Liver (tissue), 9 donors: Measurements from ENCODE around the gene PLEKHN1. TPM values are rescaled to one million over a fixed set of nuclear protein-coding genes. Genes with fewer than 3 reads are reported as not detected.

Experiments used
- DNase-seq: peaks from one replicate; pipeline ENCODE4 v3.0.0-alpha.2; 2017; ENCODE audit warnings: low spot score
- H3K27ac ChIP-seq, 2 donors: one replicate each; pipeline ENCODE4 v1.7.0; 2013; ENCODE audit warnings: inconsistent platforms in 2 of 2, low read length in 2 of 2, control low read depth in 1 of 2, low read depth in 1 of 2, mild to moderate bottlenecking in 1 of 2
- H3K27me3 ChIP-seq, 4 donors: one replicate each; pipeline versions ENCODE4 v1.6.1 to v1.7.0; 2013; ENCODE audit warnings: low read length in 3 of 4, inconsistent platforms in 1 of 4, mild to moderate bottlenecking in 1 of 4, moderate library complexity in 1 of 4; ENCODE audit not compliant: control insufficient read depth in 4 of 4, insufficient read depth in 4 of 4
- H3K36me3 ChIP-seq, 4 donors: one replicate each; pipeline versions ENCODE4 v1.6.1 to v1.7.0; 2013; ENCODE audit warnings: low read length in 3 of 4, mild to moderate bottlenecking in 3 of 4, low read depth in 1 of 4, moderate library complexity in 1 of 4; ENCODE audit not compliant: control insufficient read depth in 4 of 4, insufficient read depth in 3 of 4
- H3K4me1 ChIP-seq, 4 donors: one replicate each; pipeline versions ENCODE4 v1.6.1 to v1.7.0; 2013; ENCODE audit warnings: low read length in 3 of 4, mild to moderate bottlenecking in 3 of 4, moderate library complexity in 1 of 4; ENCODE audit not compliant: control insufficient read depth in 4 of 4, insufficient read depth in 4 of 4
- H3K4me3 ChIP-seq, 3 donors: one replicate each; pipeline versions ENCODE4 v1.6.1 to v1.7.0; 2013; ENCODE audit warnings: low read length in 3 of 3, control low read depth in 1 of 3, low read depth in 1 of 3, mild to moderate bottlenecking in 1 of 3
- H3K9ac ChIP-seq, 2 donors: one replicate each; pipeline ENCODE4 v1.7.0; 2013; ENCODE audit warnings: low read length in 2 of 2, mild to moderate bottlenecking in 2 of 2, moderate library complexity in 2 of 2, control low read depth in 1 of 2, low read depth in 1 of 2
- H3K9me3 ChIP-seq, 4 donors: one replicate each; pipeline versions ENCODE4 v1.6.1 to v1.7.0; 2013; ENCODE audit warnings: low read length in 3 of 4; ENCODE audit not compliant: control insufficient read depth in 4 of 4
- CTCF ChIP-seq: fragments of 150-350 bp; IDR thresholded peaks from 2 replicates; pipeline ENCODE4 v1.5.1; 2017; ENCODE audit warnings: improper control_type of control experiment, low read depth, low read length; ENCODE audit not compliant: missing input control
- EGR1 ChIP-seq, 2 donors: IDR thresholded peaks; 2 replicates each; pipeline ENCODE4 v1.6.1; 2016 to 2018; ENCODE audit warnings: antibody characterized with exemption in 2 of 2, low read depth in 2 of 2
- FOXA1 ChIP-seq: IDR thresholded peaks from 2 replicates; pipeline ENCODE4 v1.6.1; 2016; ENCODE audit warnings: antibody characterized with exemption
- GABPA ChIP-seq, 2 donors: IDR thresholded peaks in 1 of 2; conservative IDR thresholded peaks in 1 of 2; 2 replicates each; pipeline ENCODE4 v1.6.1; 2016; ENCODE audit warnings: antibody characterized with exemption in 2 of 2, mild to moderate bottlenecking in 1 of 2, moderate library complexity in 1 of 2
- HNF4A ChIP-seq, 2 donors: conservative IDR thresholded peaks; 2 replicates each; pipeline ENCODE4 v1.6.1; 2016; ENCODE audit warnings: antibody characterized with exemption in 2 of 2, mild to moderate bottlenecking in 2 of 2
- HNF4G ChIP-seq: IDR thresholded peaks from 2 replicates; pipeline ENCODE4 v1.6.1; 2016; ENCODE audit warnings: antibody characterized with exemption
- JUND ChIP-seq, 2 donors: IDR thresholded peaks; 2 replicates each; pipeline ENCODE4 v1.6.1; 2016; ENCODE audit warnings: antibody characterized with exemption in 2 of 2
- RAD21 ChIP-seq, 2 donors: IDR thresholded peaks; 2 replicates each; pipeline ENCODE4 v1.6.1; 2016; ENCODE audit warnings: antibody characterized with exemption in 2 of 2, mild to moderate bottlenecking in 2 of 2
- REST ChIP-seq: IDR thresholded peaks from 2 replicates; pipeline ENCODE4 v1.6.1; 2016; ENCODE audit warnings: antibody characterized with exemption, mild to moderate bottlenecking
- SP1 ChIP-seq: IDR thresholded peaks from 2 replicates; pipeline ENCODE4 v1.6.1; 2018; ENCODE audit warnings: antibody characterized with exemption, mild to moderate bottlenecking
- TAF1 ChIP-seq: conservative IDR thresholded peaks from 2 replicates; pipeline ENCODE4 v1.6.1; 2016; ENCODE audit warnings: antibody characterized with exemption, mild to moderate bottlenecking
- YY1 ChIP-seq: IDR thresholded peaks from 2 replicates; pipeline ENCODE4 v1.6.1; 2016; ENCODE audit warnings: antibody characterized with exemption, mild to moderate bottlenecking
- ZBTB33 ChIP-seq: IDR thresholded peaks from 2 replicates; pipeline ENCODE4 v1.6.1; 2016; ENCODE audit warnings: antibody characterized with exemption
- WGBS: extraction: QIAGEN DNeasy Blood & Tissue Kit; methylation state at CpG from one replicate; pipeline ENCODE4 v1.1.7; 2013; 5-methylcytosine and 5-hydroxymethylcytosine counted together
- polyA plus RNA-seq, 2 donors: library from polyadenylated mRNA; stranded (reverse) in 1 of 2; unstranded in 1 of 2; fragments of 200-250 nt in 1 of 2; fragments of >200 nt in 1 of 2; fragmentation: Nextera tagmentation in 1 of 2; extraction: Ambion mirVana in 1 of 2; gene quantifications; one replicate each; pipeline versions ENCODE4 v1.2.1 to v1.2.3, GENCODE V29; 2013 to 2015
- total RNA-seq, 2 donors: library from RNA; depleted of rRNA; stranded (reverse); fragments of >200 nt; gene quantifications; one replicate each; pipeline ENCODE4 v1.2.3, GENCODE V29; 2014
- donor health status: healthy.
- donor health status: healthy.
- donor health status: healthy.
- donor health status: healthy.
- donor health status: healthy.

PLEKHN1 gene
- total and polyA plus RNA-seq, 4 donors: 0.17 to 0.18 TPM; not detected in 2

- Histone ChIP-seq H3K36me3 (no peaks in the 10 kb centered on the region), H3K9ac (no peak overlapping the region), H3K27me3 (peaks cover 2 to 13% (median 4%) of the 10 kb centered on the region in 4 donors), H3K27ac (no peak overlapping the region), H3K4me1 (peaks cover 0 to 6% (median under 1%) of the 10 kb centered on the region in 4 donors), H3K4me3 (no peak overlapping the region), H3K9me3 (no peaks in the 10 kb centered on the region)
- DNase-seq: no peak
- 92% methylated on average over 44 of the region's 44 CpGs for WGBS
- TF ChIP-seq ZBTB33 (no peak), GABPA (IDR thresholded peaks at IDR 0.05 in 1 of 2, conservative IDR thresholded peaks at IDR 0.05 in 1 of 2) (no peak), REST (no peak), TAF1 (no peak), RAD21 (IDR thresholded peaks at IDR 0.05) (no peak), CTCF (no peak), FOXA1 (no peak), JUND (IDR thresholded peaks at IDR 0.05) (no peak), SP1 (no peak), EGR1 (IDR thresholded peaks at IDR 0.05; ENCODE audit: low read depth in 2 of 2) (no peak), HNF4G (no peak), YY1 (no peak), HNF4A (conservative IDR thresholded peaks at IDR 0.05) (no peak)
These were observed 12.0 kb downstream of the PLEKHN1 start for GRCh38 chr1:978069-978834.
